Measurements from ENCODE around the gene GIT1. TPM values are rescaled to one million over a fixed set of nuclear protein-coding genes. Genes with fewer than 3 reads are reported as not detected.

The GIT1 gene
- total RNA-seq, 1 donor from 2014 or later, result 37.1 TPM

Other genes starting within 250 kb of the GIT1 start
- 92.4 TPM for gene TAOK1, start 199.3 kb downstream of the GIT1 start, total RNA-seq
- gene ABHD15, start 22.6 kb downstream of the GIT1 start, total RNA-seq, result 7.8 TPM
- gene TP53I13, start 20.9 kb downstream of the GIT1 start, total RNA-seq, result 44.6 TPM
- gene ANKRD13B, start 3.5 kb upstream of the GIT1 start, total RNA-seq, result 7.7 TPM
- gene CORO6, start 33.3 kb upstream of the GIT1 start, total RNA-seq, result 23.3 TPM